NCI-H2171 (cell line): ENCODE data around the gene TTC31.
"Not testable (repeated sequence)": the region's sequence is repeated elsewhere in the genome, so short reads cannot be mapped to it uniquely, and the experiment has no call there.

Experiments used
- DNase-seq: peaks from one replicate; lab custom pipeline; 2025; lab: John Stamatoyannopoulos, UW

TTC31 gene

DNA sequence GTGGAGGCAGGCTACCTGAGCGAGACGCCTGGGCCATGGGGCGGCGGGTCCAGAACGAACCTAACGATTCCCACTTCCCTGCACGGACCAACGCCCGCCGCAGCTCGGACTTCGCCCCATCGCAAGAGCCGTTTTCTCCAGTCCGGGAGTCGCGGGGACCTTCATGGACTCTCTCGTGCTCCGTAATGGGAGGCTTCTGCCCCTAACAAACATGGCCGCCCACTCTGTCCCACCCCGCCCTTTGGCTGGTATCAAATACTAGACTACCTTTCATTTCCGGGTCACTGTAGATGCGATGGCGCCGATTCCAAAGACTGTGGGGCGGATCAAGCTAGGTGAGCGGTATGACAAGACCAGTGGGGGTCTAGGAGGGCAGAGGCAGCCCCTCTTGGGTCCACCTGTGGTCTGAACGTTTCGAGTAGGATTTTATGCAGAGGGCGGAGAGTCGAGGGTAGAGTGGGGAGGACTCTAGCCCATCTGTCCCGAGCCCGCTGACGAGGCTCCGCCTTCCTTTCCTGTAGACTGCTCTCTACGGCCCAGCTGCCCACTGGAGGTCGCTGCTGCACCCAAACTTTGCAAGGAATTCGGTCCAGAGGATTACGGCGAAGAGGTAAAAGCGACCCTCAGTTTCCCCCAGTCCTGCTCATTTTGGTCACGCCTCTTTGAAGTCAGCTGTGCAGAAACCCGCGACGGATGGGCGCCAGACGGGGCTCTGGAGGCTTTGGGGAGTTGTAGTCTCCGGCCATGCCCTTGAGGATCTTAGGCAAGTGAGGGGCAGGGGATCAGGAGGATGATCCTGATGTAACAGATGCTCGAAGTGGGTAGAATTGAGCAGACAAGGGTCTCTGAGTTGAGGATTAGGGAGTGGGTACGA, at the start of gene TTC31, which contains the start of gene CCDC142:
TSS of gene TTC31 (plus strand) at position 281 of the 874 bp plus-strand sequence. CDS start at position 296, 15 bp downstream.
TSS of gene CCDC142 (minus strand) at position 198 of the 874 bp plus-strand sequence. CDS start at position 37, 161 bp downstream.
- DNase-seq: peak; percentile 94

- DNase-seq: no peak
These were observed 46.6 kb upstream of the TTC31 start for GRCh38 chr2:74436111-74436805.

DNA sequence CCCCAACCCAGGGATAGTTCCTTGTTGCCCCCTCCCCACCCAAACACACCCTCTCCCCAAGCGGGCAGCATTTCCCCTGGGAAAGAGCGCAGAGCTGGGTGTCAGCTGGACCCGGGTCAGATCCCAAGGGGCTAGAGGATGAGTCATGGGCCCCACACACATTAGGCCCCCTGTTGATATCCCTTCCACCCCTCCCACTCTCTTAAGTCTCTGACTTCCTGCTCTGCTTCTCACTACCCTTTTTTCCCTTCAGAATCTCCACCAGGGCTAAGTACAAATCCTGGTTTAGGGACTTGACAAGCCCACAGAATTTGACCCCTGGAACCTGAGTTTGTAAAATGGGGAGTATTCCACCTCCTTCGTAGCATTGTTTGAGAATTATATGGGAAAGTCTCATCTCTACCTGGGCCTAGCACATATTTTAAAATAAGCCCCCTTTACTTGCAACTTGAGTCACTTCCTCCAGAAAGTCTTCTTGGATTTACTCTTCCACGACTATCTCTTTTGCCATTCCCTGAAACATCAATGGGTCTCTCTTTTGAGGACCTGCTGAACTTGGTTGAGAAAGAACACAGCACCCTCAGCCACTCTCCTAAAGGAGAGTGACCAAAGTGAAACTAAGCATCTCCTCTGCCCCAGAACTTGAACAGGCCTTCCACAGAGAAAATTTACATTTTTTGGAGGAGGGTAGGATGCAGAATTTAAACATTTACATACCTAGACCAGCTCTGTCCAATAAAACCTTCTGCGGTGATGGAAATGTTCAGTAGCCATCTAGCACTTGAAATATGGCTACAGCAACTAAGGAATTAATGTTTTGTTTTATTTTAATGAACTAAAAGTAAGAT, 45.8 kb upstream of the TTC31 start:
- DNase-seq: no peak

- DNase-seq: no peak
These were observed 44.6 kb upstream of the TTC31 start for GRCh38 chr2:74438248-74438647.

GRCh38 chr2:74439373-74439772, 43.5 kb upstream of the TTC31 start:
- no peak for DNase-seq

- no peak for DNase-seq
These were observed 43.0 kb upstream of the TTC31 start for GRCh38 chr2:74439803-74440377.

- DNase-seq: peak; percentile 81
These were observed 42.3 kb upstream of the TTC31 start for GRCh38 chr2:74440378-74441169.

DNA sequence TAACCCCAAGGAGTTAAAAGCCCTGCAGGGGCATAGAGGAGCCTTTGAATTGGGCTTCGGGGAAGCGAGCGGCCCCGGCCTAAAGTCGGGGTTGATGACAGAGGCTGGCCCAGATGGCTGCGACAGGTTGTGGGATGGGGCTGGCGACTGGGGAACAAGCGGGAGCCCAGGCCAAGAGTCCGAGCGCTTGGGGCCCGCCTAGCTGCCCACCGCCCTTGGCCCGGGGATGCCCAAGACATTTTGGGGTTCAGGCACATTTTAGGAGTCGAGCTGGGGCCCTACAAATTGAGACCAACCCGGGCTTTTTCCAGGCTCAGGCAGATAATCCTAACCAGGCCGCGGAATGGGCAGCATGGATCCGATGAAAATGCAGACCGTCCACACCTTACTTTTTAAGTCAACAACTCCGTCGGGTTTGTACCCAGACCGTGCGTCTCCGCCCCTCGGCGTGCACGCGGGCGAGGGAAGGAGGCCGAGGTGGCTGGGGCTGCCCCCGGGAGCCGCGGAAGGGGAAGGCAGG, 41.7 kb upstream of the TTC31 start:
- peak; percentile 17 for DNase-seq

DNA sequence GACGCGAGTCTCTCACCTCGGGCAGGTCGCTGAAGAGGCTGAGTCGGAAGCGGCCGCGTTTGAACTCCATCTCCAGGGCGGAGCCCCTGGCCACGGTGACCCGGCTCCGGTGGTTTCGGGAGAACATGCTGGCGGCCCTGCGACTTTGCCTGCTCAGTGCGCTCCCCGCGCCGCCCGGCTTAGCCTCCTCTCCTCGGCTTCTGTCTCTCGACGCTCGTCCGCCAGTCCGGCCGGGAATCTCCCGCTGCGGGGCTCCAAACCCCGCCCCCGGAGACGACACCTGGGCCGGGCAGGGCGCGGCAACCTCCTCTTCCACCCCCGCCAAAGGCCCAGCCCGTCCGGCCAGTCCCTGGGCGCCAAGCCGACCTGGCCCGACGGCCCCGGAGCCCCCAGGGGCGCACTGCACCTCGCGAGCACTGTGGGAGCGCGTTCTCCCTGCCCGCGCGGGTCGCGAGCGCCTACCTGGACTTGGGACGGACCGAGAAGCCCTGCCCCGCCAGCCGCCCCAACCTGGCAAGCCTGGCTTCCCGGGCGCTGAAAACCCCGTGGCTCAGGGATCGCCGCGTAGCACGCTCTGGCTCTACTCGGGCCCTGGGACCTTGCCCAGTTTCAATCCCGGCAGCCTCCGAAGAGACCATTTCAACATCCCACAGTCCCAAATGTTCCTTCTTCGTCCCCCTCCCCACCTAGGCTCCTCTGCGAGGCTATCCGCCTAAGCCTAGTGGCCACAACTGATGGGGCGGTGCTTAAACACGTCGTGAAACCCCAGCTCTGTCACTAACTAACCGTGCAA, 41.0 kb upstream of the TTC31 start, which contains the start of gene RTKN:
TSS of gene RTKN (minus strand) at position 248 of the 793 bp plus-strand sequence. CDS start at position 127, 121 bp downstream.
- peak; percentile 14 for DNase-seq

DNA sequence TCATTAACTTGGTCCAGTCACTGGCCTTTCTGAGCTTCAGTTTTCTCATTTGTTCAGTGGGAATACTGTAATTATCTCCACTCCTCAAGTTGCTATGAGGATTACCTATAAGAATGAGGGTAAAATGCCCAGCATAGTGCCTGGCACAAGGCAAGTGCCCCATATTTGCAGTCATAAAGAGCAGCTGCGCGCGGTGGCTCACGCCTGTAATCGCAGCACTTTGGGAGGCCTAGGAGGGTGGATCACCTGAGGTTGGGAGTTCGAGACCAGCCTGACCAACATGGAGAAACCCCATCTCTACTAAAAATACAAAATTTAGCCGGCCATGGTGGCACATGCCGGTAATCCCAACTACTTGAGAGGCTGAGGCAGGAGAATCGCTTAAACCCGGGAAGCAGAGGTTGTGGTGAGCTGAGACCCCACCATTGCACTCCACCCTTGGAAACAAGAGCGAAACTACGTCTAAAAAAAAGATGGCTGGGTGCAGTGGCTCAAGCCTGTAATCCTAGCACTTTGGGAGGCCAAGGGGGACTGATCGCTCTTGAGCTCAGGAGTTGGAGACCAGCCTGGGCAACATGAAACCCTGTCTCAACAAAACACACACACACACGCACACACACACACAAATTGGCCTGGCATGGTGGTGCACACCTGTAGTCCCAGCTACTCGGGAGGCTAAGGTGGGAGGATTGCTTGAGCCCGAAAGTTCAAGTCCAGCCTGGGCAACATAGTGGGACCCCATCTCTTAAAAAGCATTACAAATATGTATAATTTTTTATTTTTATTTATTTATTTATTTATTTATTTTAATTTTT, 40.2 kb upstream of the TTC31 start:
- not testable (repeated sequence) for DNase-seq

- DNase-seq: no peak
These were observed 38.2 kb upstream of the TTC31 start for GRCh38 chr2:74444498-74445318.

DNA sequence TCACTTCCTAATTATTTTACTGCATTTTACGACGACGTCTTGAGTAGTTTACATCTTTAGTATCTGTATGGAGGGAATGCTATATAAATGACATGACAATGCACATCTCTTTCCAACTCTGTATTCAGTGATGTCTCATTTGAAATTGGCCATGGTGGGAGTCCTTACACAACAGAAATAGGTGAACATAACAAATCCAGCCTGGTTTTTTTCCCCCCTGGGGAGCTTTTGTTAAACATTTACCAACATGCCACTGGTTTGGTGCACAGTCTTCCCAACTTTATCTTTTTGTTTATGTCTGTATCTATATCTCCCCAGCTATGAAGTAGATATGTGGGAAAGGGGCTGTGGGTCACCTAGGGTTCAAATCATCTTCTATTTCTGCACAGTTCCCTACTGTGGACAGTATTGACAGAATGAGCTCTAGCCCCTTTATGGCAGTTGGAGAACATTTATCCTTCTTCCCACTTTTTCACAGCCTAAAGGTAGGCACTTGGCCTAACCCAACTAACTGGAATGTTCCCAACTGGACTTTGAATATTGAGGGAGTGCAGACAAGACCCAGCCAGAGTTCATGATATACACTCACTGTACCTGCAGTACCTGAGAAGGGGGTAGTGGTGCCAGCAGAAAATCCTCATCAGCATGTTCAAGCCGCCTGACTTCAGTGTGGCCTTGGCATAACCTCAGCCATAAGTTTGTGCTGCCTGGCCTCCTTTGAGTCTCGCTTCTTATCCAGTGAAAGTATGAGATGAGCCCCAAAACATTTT, 35.5 kb upstream of the TTC31 start:
- DNase-seq: no peak

DNA sequence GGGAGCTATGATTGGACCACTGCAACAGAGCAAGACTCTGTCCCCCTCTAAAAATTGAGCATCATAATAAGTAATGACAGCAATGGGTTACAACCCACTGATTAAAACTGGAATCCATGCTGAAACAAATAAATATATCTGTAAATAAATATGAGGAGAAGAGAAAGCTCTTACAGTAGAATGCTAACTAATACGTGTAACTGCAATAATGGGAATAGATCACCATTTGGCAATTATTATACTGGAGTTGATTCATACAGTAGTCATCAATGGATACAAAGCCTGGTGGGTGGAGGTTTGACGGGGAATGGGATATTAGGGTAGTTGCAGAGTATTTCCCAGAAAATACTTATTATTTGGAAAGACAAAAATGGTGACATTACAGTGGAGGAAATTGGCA, 34.1 kb upstream of the TTC31 start:
- DNase-seq: no peak

DNA sequence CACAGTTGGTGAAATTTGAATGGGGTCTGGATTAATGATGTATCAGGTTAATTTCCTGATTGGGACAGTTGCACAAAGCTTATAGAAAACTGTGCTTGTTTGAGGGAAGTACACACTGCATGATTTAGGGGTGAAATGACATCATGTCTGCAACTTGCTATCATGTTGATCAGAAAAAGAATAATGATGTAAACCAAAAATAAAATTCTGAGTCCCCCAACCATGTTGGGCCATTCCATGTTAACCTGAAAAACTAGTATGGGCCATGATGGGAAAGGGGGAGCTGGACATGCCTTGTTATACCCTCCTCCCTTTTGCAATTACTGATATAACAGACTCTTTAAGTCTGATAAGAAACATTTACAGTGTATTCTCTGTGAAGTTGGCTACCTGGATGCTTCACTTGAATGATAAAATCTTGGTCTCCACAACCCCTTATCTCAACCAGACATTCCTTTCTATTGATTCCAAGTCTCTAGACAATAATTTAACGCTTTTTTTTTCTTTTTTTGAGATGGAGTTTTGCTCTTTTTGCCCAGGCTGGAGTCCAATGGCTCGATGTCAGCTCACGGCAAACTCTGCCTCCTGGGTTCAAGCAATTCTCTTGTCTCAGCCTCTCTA, 32.2 kb upstream of the TTC31 start:
- no peak for DNase-seq

DNA sequence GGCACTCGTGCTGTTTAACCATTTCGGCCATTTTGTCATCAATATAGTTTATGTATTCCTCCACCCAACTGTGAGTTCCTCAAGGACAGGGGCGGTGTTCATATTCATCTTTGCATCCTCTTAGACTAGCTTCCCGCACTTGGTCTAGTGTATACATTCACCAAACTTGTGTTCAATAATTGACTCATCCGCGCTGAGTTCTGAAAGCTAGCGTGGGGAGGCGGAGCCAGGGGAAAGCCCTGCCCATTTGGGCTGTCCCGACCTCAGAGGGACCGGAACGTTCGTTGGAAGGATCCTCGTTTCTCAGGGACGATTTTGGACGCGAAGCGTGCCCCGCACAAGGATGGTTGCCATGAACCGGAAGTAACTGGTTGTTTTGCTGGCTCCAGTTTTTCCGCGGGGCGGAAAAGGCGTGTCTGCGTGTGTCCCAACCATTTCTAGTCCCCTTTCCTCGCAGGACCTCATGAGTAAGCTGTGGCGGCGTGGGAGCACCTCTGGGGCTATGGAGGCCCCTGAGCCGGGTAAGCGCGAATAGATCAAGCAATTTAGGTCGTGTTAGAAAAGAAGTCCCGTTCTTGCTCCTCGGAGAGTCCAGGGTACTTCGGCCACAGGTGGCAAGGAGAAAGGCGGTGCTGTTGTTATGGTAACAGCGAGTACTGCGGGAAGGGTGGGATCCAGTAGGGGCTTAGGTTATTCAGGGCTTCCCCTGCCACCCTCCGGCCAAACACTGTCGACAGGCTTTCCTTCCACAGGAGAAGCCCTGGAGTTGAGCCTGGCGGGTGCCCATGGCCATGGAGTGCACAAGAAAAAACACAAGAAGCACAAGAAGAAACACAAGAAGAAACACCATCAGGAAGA, 28.0 kb upstream of the TTC31 start, which contains the start of gene INO80B:
TSS of gene INO80B (plus strand) at position 434 of the 858 bp plus-strand sequence. CDS start at position 464, 30 bp downstream.
- DNase-seq: peak; percentile 96
